GM23338 (cell line): ENCODE data around the gene CENPP.

ENCODE experiments used
- CREB1 ChIP-seq: fragments of 250-450 bp; sonication (Bioruptor Pico); IDR thresholded peaks from 2 replicates; pipeline ENCODE4 v1.5.0; 2020; ENCODE audit warnings: low read depth, mild to moderate bottlenecking, moderate library complexity
- POLR2AphosphoS5 ChIP-seq: IDR thresholded peaks from 2 replicates; pipeline ENCODE4 v1.6.1; 2016; ENCODE audit warnings: antibody characterized with exemption, low read depth

DNA sequence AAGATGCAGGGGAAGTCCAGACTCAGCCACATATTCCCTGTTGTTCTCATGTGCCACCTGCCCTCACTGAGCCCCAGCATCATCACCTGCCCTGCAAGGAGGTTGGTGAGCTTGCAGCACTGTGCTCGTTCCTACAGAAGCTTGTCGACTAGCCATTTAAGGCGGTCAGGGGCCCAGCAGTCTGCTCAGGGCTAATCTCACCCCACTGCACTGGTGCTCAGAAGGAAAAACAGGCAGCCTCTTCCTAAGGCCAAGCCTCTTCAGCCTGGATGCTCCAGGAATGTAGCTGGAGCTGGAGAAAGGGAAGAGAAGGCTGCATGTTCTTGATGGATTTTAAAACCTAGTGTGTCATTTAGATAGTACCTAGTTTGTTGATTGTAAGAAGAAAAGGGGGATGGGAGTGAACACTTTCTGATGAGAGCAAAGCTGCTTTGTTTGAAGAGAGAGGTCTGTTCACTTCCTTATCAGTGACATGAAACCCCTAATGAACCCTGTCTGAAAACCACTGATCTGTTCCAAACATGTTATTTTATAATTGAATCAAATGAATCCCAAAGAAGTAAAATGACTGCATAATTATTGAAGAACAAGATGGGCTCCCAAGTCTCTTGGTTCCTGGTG, 167.1 kb downstream of the CENPP start:
- TF ChIP-seq CREB1 (CRISPR knock-in tag) = no peak
- TF ChIP-seq POLR2AphosphoS5 = no peak
